IMR-90 (cell line): ENCODE data around the gene PPP1R3E. TPM values are rescaled to one million over a fixed set of nuclear protein-coding genes. Genes with fewer than 3 reads are reported as not detected.

ENCODE experiments used
- ATAC-seq: fragments of 200-7000 bp; cut with Tn5 transposase; 2 replicates; pipeline ENCODE4 v1.9.1; 2020; ENCODE audit warnings: low read depth, mild to moderate bottlenecking, moderate library complexity
- BruUV-seq: library from RNA; stranded (reverse); fragments of 400-500 nt; replicated peaks from 2 replicates; lab custom pipeline; 2021; lab: Mats Ljungman, UMichigan
- CTCF ChIA-PET: fragments of 300-600 bp; formaldehyde crosslinking; extraction: SDS; loops from one replicate; lab custom pipeline; 2021; ENCODE audit warnings: antibody characterized with exemption; lab: Yijun Ruan, JAX
- POLR2A ChIA-PET: fragments of 300-600 bp; sonication (Branson Sonifier 250); formaldehyde crosslinking; loops from one replicate; lab custom pipeline; 2022; ENCODE audit warnings: antibody characterized with exemption; ENCODE audit not compliant: unreplicated experiment; lab: Charles Lee
- DNase-seq: peaks from one replicate; pipeline ENCODE4 v3.0.0; 2013
- H2AFZ ChIP-seq: replicated peaks from 2 replicates; pipeline ENCODE3; 2013; ENCODE audit warnings: low read length, mild to moderate bottlenecking; ENCODE audit not compliant: poor library complexity
- H2AK5ac ChIP-seq: 2 replicates; pipeline ENCODE4 v1.6.1; 2013; ENCODE audit warnings: low read depth, low read length, inconsistent platforms
- H2AK9ac ChIP-seq: replicated peaks from 2 replicates; pipeline ENCODE3; 2013; ENCODE audit warnings: mild to moderate bottlenecking, low read depth, low read length, moderate library complexity; ENCODE audit not compliant: poor library complexity
- H2BK120ac ChIP-seq: 2 replicates; pipeline ENCODE4 v1.6.1; 2013; ENCODE audit warnings: low read depth, low read length, inconsistent platforms
- H2BK15ac ChIP-seq: 3 replicates; pipeline ENCODE4 v1.6.1; 2013; ENCODE audit warnings: low read depth, low read length, inconsistent platforms
- H2BK20ac ChIP-seq: 2 replicates; pipeline ENCODE4 v1.6.1; 2013; ENCODE audit warnings: low read depth, mild to moderate bottlenecking, inconsistent platforms, low read length, moderate library complexity
- H2BK5ac ChIP-seq: 2 replicates; pipeline ENCODE4 v1.6.1; 2013; ENCODE audit warnings: mild to moderate bottlenecking, low read depth, low read length, inconsistent platforms; ENCODE audit not compliant: poor library complexity, severe bottlenecking
- H3K14ac ChIP-seq: replicated peaks from 2 replicates; pipeline ENCODE4 v1.6.1; 2013; ENCODE audit warnings: low read depth, low read length, inconsistent platforms
- H3K18ac ChIP-seq: 2 replicates; pipeline ENCODE4 v1.6.1; 2013; ENCODE audit warnings: low read depth, low read length, control low read depth
- H3K23ac ChIP-seq: 2 replicates; pipeline ENCODE4 v1.6.1; 2013; ENCODE audit warnings: low read depth, low read length, inconsistent platforms
- H3K27ac ChIP-seq: 2 replicates; pipeline ENCODE4 v1.5.1; 2013; ENCODE audit warnings: mild to moderate bottlenecking, control low read depth, low read length; ENCODE audit not compliant: insufficient read depth
- H3K27me3 ChIP-seq: 2 replicates; pipeline ENCODE4 v1.6.1; 2013; ENCODE audit warnings: low read length; ENCODE audit not compliant: control insufficient read depth, insufficient read depth
- H3K36me3 ChIP-seq: 2 replicates; pipeline ENCODE4 v1.6.1; 2013; ENCODE audit warnings: low read length, mixed read lengths; ENCODE audit not compliant: control insufficient read depth, insufficient read depth
- H3K4ac ChIP-seq: 2 replicates; pipeline ENCODE4 v1.6.1; 2013; ENCODE audit warnings: low read depth, low read length, inconsistent platforms
- H3K4me1 ChIP-seq: 2 replicates; pipeline ENCODE4 v1.6.1; 2013; ENCODE audit warnings: low read length, mixed read lengths; ENCODE audit not compliant: control insufficient read depth, insufficient read depth
- H3K4me2 ChIP-seq: 2 replicates; pipeline ENCODE4 v1.6.1; 2013; ENCODE audit warnings: low read depth, mild to moderate bottlenecking, control low read depth, low read length, moderate library complexity
- H3K4me3 ChIP-seq: 2 replicates; pipeline ENCODE4 v1.5.1; 2013; ENCODE audit warnings: low read depth, mild to moderate bottlenecking, control low read depth, low read length, moderate library complexity; ENCODE audit not compliant: insufficient read depth
- H3K56ac ChIP-seq: 2 replicates; pipeline ENCODE4 v1.6.1; 2013; ENCODE audit warnings: low read length, inconsistent platforms; ENCODE audit not compliant: insufficient read depth; ENCODE audit errors: extremely low read depth
- H3K79me1 ChIP-seq, 2 experiments: 2 replicates each; pipeline ENCODE4 v1.6.1; 2013; ENCODE audit warnings: low read length in 2 of 2, inconsistent platforms in 1 of 2, low read depth in 1 of 2
- H3K9ac ChIP-seq: 2 replicates; pipeline ENCODE4 v1.6.1; 2013; ENCODE audit warnings: low read depth, low read length, control low read depth
- H3K9me1 ChIP-seq: 2 replicates; pipeline ENCODE4 v1.6.1; 2013; ENCODE audit warnings: low read length, inconsistent platforms; ENCODE audit not compliant: insufficient read depth
- H3K9me3 ChIP-seq: 2 replicates; pipeline ENCODE4 v1.6.1; 2013; ENCODE audit warnings: low read length; ENCODE audit not compliant: control insufficient read depth, insufficient read depth
- H4K20me1 ChIP-seq: 2 replicates; pipeline ENCODE4 v1.6.1; 2013; ENCODE audit warnings: low read length, inconsistent platforms; ENCODE audit not compliant: insufficient read depth
- H4K5ac ChIP-seq: 2 replicates; pipeline ENCODE4 v1.6.1; 2013; ENCODE audit warnings: mild to moderate bottlenecking, low read depth, low read length, control low read depth
- H4K8ac ChIP-seq, 2 experiments: 2 replicates each; pipeline ENCODE4 v1.6.1; 2013; ENCODE audit warnings: low read depth in 2 of 2, low read length in 2 of 2, control low read depth in 1 of 2, inconsistent platforms in 1 of 2
- H4K91ac ChIP-seq: 2 replicates; pipeline ENCODE4 v1.6.1; 2013; ENCODE audit warnings: low read depth, low read length, inconsistent platforms; ENCODE audit not compliant: insufficient read depth
- FOS ChIP-seq: fragments of 150-350 bp; IDR thresholded peaks from 2 replicates; pipeline ENCODE4 v1.6.1; 2016; ENCODE audit warnings: low read depth, low read length
- MAZ ChIP-seq: IDR thresholded peaks from 2 replicates; pipeline ENCODE4 v1.6.1; 2012; ENCODE audit warnings: low read depth, mild to moderate bottlenecking, low read length, improper control_type of control experiment, moderate library complexity, borderline replicate concordance
- RCOR1 ChIP-seq: IDR thresholded peaks from 2 replicates; pipeline ENCODE4 v1.6.1; 2012; ENCODE audit warnings: mild to moderate bottlenecking, low read length, improper control_type of control experiment; ENCODE audit not compliant: insufficient replicate concordance
- SMC3 ChIP-seq: fragments of 150-350 bp; IDR thresholded peaks from 2 replicates; pipeline ENCODE4 v1.6.1; 2016; ENCODE audit warnings: low read depth, mild to moderate bottlenecking, antibody characterized with exemption, low read length, moderate library complexity
- WGBS, 2 experiments: methylation state at CpG; one replicate each; pipeline versions ENCODE4 v1.1.5 to v1.1.7; 2013; ENCODE audit warnings: missing lambda C conversion rate in 2 of 2; ENCODE audit not compliant: insufficient read length in 1 of 2; ENCODE audit errors: extremely low coverage in 2 of 2; 5-methylcytosine and 5-hydroxymethylcytosine counted together
- dilution Hi-C: fragments of 300-500 bp; cut with HindIII; formaldehyde crosslinking; loops from one replicate; pipeline ENCODE4 v1.14.3; 2018; ENCODE audit warnings: low sequenced_read_pairs; ENCODE audit not compliant: unreplicated experiment
- in situ Hi-C: fragments of 300-500 bp; cut with MboI; formaldehyde crosslinking; loops from 3 replicates; pipeline ENCODE4 v1.14.3; 2019; ENCODE audit warnings: low sequenced_read_pairs, inconsistent platforms, mixed read lengths
- intact Hi-C: fragments of 100-400 bp; cut with micrococcal nuclease; formaldehyde crosslinking; loops from 2 replicates; pipeline ENCODE4 v1.10.0; 2022
- polyA plus RNA-seq, 3 experiments: library from polyadenylated mRNA; depleted of rRNA; stranded (reverse); fragments of >200 nt; gene quantifications; 2 replicates each; pipeline ENCODE4 v1.2.3, GENCODE V29; 2012; ENCODE audit warnings: low replicate concordance in 1 of 3
- total RNA-seq: library from RNA; depleted of rRNA; stranded (reverse); fragments of >200 nt; gene quantifications from 2 replicates; pipeline ENCODE4 v1.2.3, GENCODE V29; 2012
- TF ChIP-seq, protein P1 (sequence below): fragments of 150-350 bp; IDR thresholded peaks from 2 replicates; pipeline ENCODE4 v1.6.1; 2017; ENCODE audit warnings: mild to moderate bottlenecking, antibody characterized with exemption, low read length, low read depth

The PPP1R3E gene
- total and polyA plus RNA-seq, 2 of the 4 experiments (the other 2 are of a cell fraction), result 1.3 to 3.5 TPM

GRCh38 chr14:23258256-23258655 lies 44.4 kb downstream of the PPP1R3E start:
- H3K14ac ChIP-seq, result no peak overlapping the region
- WGBS, 2 experiments, result 60% methylated on average over 3 of the region's 5 CpGs; no CpG with 5 or more reads in 1 of the 2 experiments
- H3K18ac ChIP-seq, result no peak overlapping the region
- peaks cover 14% of the 10 kb centered on the region for H3K27me3 ChIP-seq
- H3K23ac ChIP-seq, result no peak overlapping the region
- no peak overlapping the region for H2AK5ac ChIP-seq
- in situ Hi-C loops, result no loop called here
- H2AK9ac ChIP-seq, result no peak overlapping the region
- dilution Hi-C loops, result no loop called here
- no peak overlapping the region for H4K91ac ChIP-seq
- BruUV-seq, result no TSS peak
- H3K9ac ChIP-seq, result no peak overlapping the region
- no peaks in the 10 kb centered on the region for H3K79me1 ChIP-seq
- H2BK120ac ChIP-seq, result no peak overlapping the region
- no peak overlapping the region for H3K4ac ChIP-seq
- ChIA-PET POLR2A (interaction anchor here (0.6 kb wide), 1 partner anchor 30 kb away, joined by 6 read pairs; no protein-coding TSS in a partner anchor), CTCF (interaction anchor here (0.5 to 1.6 kb wide), 2 partner anchors 10 to 220 kb away, joined by 3 to 4 read pairs; no protein-coding TSS in a partner anchor)
- H3K4me2 ChIP-seq, result no peak overlapping the region
- H2BK5ac ChIP-seq, result no peak overlapping the region
- no peak overlapping the region for H3K27ac ChIP-seq
- H2AFZ ChIP-seq, result no peak overlapping the region
- no peak overlapping the region for H2BK15ac ChIP-seq
- no peaks in the 10 kb centered on the region for H3K4me1 ChIP-seq
- no peak overlapping the region for H4K5ac ChIP-seq
- ATAC-seq (no peak), DNase-seq (no peak)
- H3K4me3 ChIP-seq, result no peak overlapping the region
- TF ChIP-seq FOS, result no peak
- no peak for TF ChIP-seq SMC3
- no peak for TF ChIP-seq MAZ
- TF ChIP-seq RCOR1, result no peak
- TF ChIP-seq, protein P1, sequence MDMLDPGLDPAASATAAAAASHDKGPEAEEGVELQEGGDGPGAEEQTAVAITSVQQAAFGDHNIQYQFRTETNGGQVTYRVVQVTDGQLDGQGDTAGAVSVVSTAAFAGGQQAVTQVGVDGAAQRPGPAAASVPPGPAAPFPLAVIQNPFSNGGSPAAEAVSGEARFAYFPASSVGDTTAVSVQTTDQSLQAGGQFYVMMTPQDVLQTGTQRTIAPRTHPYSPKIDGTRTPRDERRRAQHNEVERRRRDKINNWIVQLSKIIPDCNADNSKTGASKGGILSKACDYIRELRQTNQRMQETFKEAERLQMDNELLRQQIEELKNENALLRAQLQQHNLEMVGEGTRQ, result no peak
- no peaks in the 10 kb centered on the region for H3K9me3 ChIP-seq
- H4K8ac ChIP-seq, result no peak overlapping the region
- no peaks in the 10 kb centered on the region for H4K20me1 ChIP-seq
- H2BK20ac ChIP-seq, result no peak overlapping the region
- H3K36me3 ChIP-seq, result no peaks in the 10 kb centered on the region
- no peaks in the 10 kb centered on the region for H3K9me1 ChIP-seq
- H3K56ac ChIP-seq, result no peak overlapping the region
- intact Hi-C loops, result no loop called here
